Smooth muscle cell (in vitro differentiated cells): Measurements from ENCODE around the gene STEAP1. TPM values are rescaled to one million over a fixed set of nuclear protein-coding genes. Genes with fewer than 3 reads are reported as not detected.
"Not testable (repeated sequence)": the region's sequence is repeated elsewhere in the genome, so short reads cannot be mapped to it uniquely, and the experiment has no call there.

Source experiments
- DNase-seq: peaks from one replicate; lab custom pipeline; 2025; ENCODE audit not compliant: unreplicated experiment; lab: John Stamatoyannopoulos, UW
- H2AFZ ChIP-seq: fragments of 200-600 bp; sonication (generic); 2 replicates; pipeline ENCODE4 v1.6.0; 2016; ENCODE audit warnings: antibody characterized with exemption, low read depth, mild to moderate bottlenecking
- H3F3A ChIP-seq: fragments of 200-600 bp; sonication (generic); 2 replicates; pipeline ENCODE4 v1.6.0; 2017; ENCODE audit warnings: antibody characterized with exemption, low read depth
- H3K27ac ChIP-seq: fragments of 200-600 bp; sonication (generic); 2 replicates; pipeline ENCODE4 v1.5.1; 2016; ENCODE audit warnings: low read depth, mild to moderate bottlenecking
- H3K27me3 ChIP-seq: fragments of 200-600 bp; sonication (generic); 2 replicates; pipeline ENCODE4 v1.6.1; 2016; ENCODE audit warnings: low read depth, mild to moderate bottlenecking
- H3K36me3 ChIP-seq: fragments of 200-600 bp; sonication (generic); 2 replicates; pipeline ENCODE4 v1.5.1; 2016; ENCODE audit warnings: low read depth
- H3K4me1 ChIP-seq: fragments of 200-600 bp; sonication (generic); 2 replicates; pipeline ENCODE4 v1.5.1; 2016; ENCODE audit warnings: low read depth
- H3K4me2 ChIP-seq: fragments of 200-600 bp; sonication (generic); 2 replicates; pipeline ENCODE4 v1.6.0; 2016; ENCODE audit warnings: mild to moderate bottlenecking
- H3K4me3 ChIP-seq: fragments of 200-600 bp; sonication (generic); 2 replicates; pipeline ENCODE4 v1.5.1; 2016; ENCODE audit warnings: mild to moderate bottlenecking
- H3K79me2 ChIP-seq: fragments of 200-600 bp; sonication (generic); 2 replicates; pipeline ENCODE4 v1.6.0; 2016; ENCODE audit warnings: low read depth, mild to moderate bottlenecking
- H3K9ac ChIP-seq: fragments of 200-600 bp; sonication (generic); 2 replicates; pipeline ENCODE4 v1.6.0; 2016; ENCODE audit warnings: low read depth
- H3K9me3 ChIP-seq: fragments of 200-600 bp; sonication (generic); replicated peaks from 2 replicates; pipeline ENCODE4 v1.5.1; 2016; ENCODE audit warnings: low read depth
- H4K20me1 ChIP-seq: fragments of 200-600 bp; sonication (generic); 2 replicates; pipeline ENCODE4 v1.6.0; 2016; ENCODE audit warnings: low read depth
- WGBS: methylation state at CpG from one replicate; pipeline ENCODE4 v1.1.7; 2016; ENCODE audit warnings: low lambda C conversion rate; 5-methylcytosine and 5-hydroxymethylcytosine counted together
- polyA plus RNA-seq: library from polyadenylated mRNA; unstranded; fragments of >200 nt; fragmentation: Nextera tagmentation; extraction: Ambion mirVana; gene quantifications from 2 replicates; pipeline ENCODE4 v1.2.1, GENCODE V29; 2016
- total RNA-seq: library from RNA; depleted of rRNA; stranded (reverse); fragments of >200 nt; gene quantifications from 2 replicates; pipeline ENCODE4 v1.2.3, GENCODE V29; 2014
- TF ChIP-seq, protein P1 (sequence below): fragments of 200-600 bp; sonication (generic); IDR thresholded peaks from 2 replicates; pipeline ENCODE4 v1.5.1; 2017; ENCODE audit warnings: borderline replicate concordance, mild to moderate bottlenecking, antibody characterized with exemption; ENCODE audit not compliant: insufficient read depth, poor library complexity, severe bottlenecking

STEAP1 gene
- total and polyA plus RNA-seq, 2 experiments from 2014 or later, result 0.48 to 2.1 TPM

DNA sequence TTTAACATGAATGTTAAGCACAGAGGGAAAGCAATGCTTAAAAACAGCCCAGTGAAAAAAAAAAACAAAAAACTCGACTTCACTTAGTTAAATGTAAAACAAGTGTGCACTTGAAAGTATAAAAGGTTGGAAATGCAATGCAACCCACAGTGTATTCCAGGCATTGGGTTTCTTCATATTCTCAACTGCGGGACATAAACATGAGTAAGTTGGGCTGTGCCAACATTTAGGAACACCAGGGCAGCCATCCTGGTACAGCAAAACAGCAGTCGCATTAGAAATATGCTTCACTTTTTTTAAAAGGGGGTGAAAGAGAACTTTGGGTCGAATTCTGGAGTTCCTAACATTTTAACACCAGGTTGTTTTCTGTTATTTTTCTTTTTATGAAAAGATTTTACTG lies 937 bp downstream of the STEAP1 start:
- TF ChIP-seq, protein P1, sequence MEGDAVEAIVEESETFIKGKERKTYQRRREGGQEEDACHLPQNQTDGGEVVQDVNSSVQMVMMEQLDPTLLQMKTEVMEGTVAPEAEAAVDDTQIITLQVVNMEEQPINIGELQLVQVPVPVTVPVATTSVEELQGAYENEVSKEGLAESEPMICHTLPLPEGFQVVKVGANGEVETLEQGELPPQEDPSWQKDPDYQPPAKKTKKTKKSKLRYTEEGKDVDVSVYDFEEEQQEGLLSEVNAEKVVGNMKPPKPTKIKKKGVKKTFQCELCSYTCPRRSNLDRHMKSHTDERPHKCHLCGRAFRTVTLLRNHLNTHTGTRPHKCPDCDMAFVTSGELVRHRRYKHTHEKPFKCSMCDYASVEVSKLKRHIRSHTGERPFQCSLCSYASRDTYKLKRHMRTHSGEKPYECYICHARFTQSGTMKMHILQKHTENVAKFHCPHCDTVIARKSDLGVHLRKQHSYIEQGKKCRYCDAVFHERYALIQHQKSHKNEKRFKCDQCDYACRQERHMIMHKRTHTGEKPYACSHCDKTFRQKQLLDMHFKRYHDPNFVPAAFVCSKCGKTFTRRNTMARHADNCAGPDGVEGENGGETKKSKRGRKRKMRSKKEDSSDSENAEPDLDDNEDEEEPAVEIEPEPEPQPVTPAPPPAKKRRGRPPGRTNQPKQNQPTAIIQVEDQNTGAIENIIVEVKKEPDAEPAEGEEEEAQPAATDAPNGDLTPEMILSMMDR, result no peak
- Histone ChIP-seq H3K4me2 (no peak overlapping the region), H3K9me3 (no peaks in the 10 kb centered on the region), H3F3A (no peaks in the 10 kb centered on the region), H2AFZ (no peak overlapping the region), H4K20me1 (no peaks in the 10 kb centered on the region), H3K27ac (no peak overlapping the region), H3K79me2 (no peaks in the 10 kb centered on the region), H3K27me3 (no peaks in the 10 kb centered on the region), H3K9ac (no peak overlapping the region), H3K4me1 (no peaks in the 10 kb centered on the region), H3K36me3 (no peaks in the 10 kb centered on the region), H3K4me3 (no peak overlapping the region)
- DNase-seq, result no peak
- 90% methylated on average over 4 of the region's 4 CpGs for WGBS

DNA sequence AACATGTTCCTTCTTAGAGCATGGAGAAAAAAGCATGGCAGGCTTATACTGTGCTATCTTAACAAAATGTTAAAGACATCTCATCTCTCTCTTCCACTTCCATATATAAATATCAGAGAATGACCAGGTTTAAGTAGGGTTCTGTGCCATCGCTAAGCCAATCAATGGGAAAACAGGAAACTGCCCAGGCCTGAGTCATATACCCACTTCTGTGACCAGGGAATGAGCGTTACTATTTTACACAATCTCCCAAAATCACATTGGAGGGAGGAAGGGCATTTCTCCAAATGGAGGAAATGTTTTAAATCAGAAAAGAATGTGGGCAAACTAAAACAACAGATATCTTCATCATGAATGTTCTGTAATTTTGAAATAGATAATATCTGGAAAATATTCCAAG lies 3.1 kb downstream of the STEAP1 start:
- H3K27ac ChIP-seq, H4K20me1 ChIP-seq, H3K4me2 ChIP-seq, H2AFZ ChIP-seq, H3K79me2 ChIP-seq, H3K36me3 ChIP-seq, H3K9me3 ChIP-seq, H3K27me3 ChIP-seq, H3K4me3 ChIP-seq, H3F3A ChIP-seq, H3K4me1 ChIP-seq, H3K9ac ChIP-seq, DNase-seq: not testable (repeated sequence)
- WGBS, result 83% methylated on average over 2 of the region's 2 CpGs

GRCh38 chr7:90157761-90158350 lies 3.6 kb downstream of the STEAP1 start:
- H3F3A ChIP-seq, H3K36me3 ChIP-seq, H4K20me1 ChIP-seq, H3K9ac ChIP-seq, H3K9me3 ChIP-seq, H3K4me2 ChIP-seq, H2AFZ ChIP-seq, H3K27me3 ChIP-seq, DNase-seq, H3K4me3 ChIP-seq, H3K79me2 ChIP-seq, H3K4me1 ChIP-seq: not testable (repeated sequence)
- peak overlapping the region; percentile 31 for H3K27ac ChIP-seq
- 83% methylated on average over 4 of the region's 4 CpGs for WGBS

DNA sequence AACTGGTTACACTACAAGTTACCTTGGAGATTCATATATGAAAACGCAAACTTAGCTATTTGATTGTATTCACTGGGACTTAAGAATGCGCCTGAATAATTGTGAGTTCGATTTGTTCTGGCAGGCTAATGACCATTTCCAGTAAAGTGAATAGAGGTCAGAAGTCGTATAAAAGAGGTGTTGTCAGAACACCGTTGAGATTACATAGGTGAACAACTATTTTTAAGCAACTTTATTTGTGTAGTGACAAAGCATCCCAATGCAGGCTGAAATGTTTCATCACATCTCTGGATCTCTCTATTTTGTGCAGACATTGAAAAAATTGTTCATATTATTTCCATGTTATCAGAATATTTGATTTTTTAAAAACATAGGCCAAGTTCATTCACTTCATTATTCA lies 9.3 kb downstream of the STEAP1 start:
- Histone ChIP-seq H3K9ac (no peak overlapping the region), H4K20me1 (no peaks in the 10 kb centered on the region), H3K36me3 (no peaks in the 10 kb centered on the region), H3K4me2 (no peak overlapping the region), H3F3A (no peaks in the 10 kb centered on the region), H3K79me2 (no peaks in the 10 kb centered on the region), H3K27me3 (no peaks in the 10 kb centered on the region), H3K4me3 (no peak overlapping the region), H3K4me1 (no peaks in the 10 kb centered on the region), H3K27ac (no peak overlapping the region), H2AFZ (no peak overlapping the region), H3K9me3 (no peaks in the 10 kb centered on the region)
- 95% methylated on average over 5 of the region's 5 CpGs for WGBS
- TF ChIP-seq, protein P1, result no peak
- no peak for DNase-seq

GRCh38 chr7:90165724-90166123 lies 11.5 kb downstream of the STEAP1 start:
- no peaks in the 10 kb centered on the region for H3K27me3 ChIP-seq
- TF ChIP-seq, protein P1, result no peak
- H3K4me1 ChIP-seq, result no peaks in the 10 kb centered on the region
- no peak overlapping the region for H3K27ac ChIP-seq
- H2AFZ ChIP-seq, result no peak overlapping the region
- no peaks in the 10 kb centered on the region for H4K20me1 ChIP-seq
- H3F3A ChIP-seq, result no peaks in the 10 kb centered on the region
- H3K9me3 ChIP-seq, result no peaks in the 10 kb centered on the region
- 89% methylated on average over 2 of the region's 2 CpGs for WGBS
- H3K36me3 ChIP-seq, result no peaks in the 10 kb centered on the region
- no peak overlapping the region for H3K9ac ChIP-seq
- no peak overlapping the region for H3K4me2 ChIP-seq
- no peak for DNase-seq
- no peaks in the 10 kb centered on the region for H3K79me2 ChIP-seq
- H3K4me3 ChIP-seq, result no peak overlapping the region
